PFSK-1 (cell line): Measurements from ENCODE around the gene CARNS1.

ENCODE experiments used
- FOXP2 ChIP-seq: optimal IDR thresholded peaks from 2 replicates; pipeline ENCODE3; 2011; ENCODE audit warnings: borderline replicate concordance, control low read depth, inconsistent platforms; ENCODE audit not compliant: insufficient read depth; ENCODE audit errors: extremely low read length, extremely low read depth
- POLR2AphosphoS5 ChIP-seq: IDR thresholded peaks from 2 replicates; pipeline ENCODE4 v1.6.1; 2012; ENCODE audit warnings: low read depth, mild to moderate bottlenecking, control low read depth, low read length, moderate library complexity
- SIN3A ChIP-seq: IDR thresholded peaks from 2 replicates; pipeline ENCODE4 v1.6.1; 2012; ENCODE audit warnings: mild to moderate bottlenecking, low read length, moderate library complexity, borderline replicate concordance; ENCODE audit not compliant: insufficient read depth
- TAF1 ChIP-seq: IDR thresholded peaks from 2 replicates; pipeline ENCODE4 v1.6.1; 2012; ENCODE audit warnings: low read length, control low read depth, borderline replicate concordance; ENCODE audit not compliant: insufficient read depth
- TF ChIP-seq, protein P1 (sequence below), 2 experiments: IDR thresholded peaks; 2 replicates each; pipeline versions ENCODE4 v1.6.1 to v1.8.0; 2011 to 2012; ENCODE audit warnings: low read depth in 2 of 2, low read length in 2 of 2, control low read depth in 1 of 2, inconsistent platforms in 1 of 2, mild to moderate bottlenecking in 1 of 2, moderate library complexity in 1 of 2; ENCODE audit not compliant: insufficient read depth in 1 of 2

Gene CARNS1

DNA sequence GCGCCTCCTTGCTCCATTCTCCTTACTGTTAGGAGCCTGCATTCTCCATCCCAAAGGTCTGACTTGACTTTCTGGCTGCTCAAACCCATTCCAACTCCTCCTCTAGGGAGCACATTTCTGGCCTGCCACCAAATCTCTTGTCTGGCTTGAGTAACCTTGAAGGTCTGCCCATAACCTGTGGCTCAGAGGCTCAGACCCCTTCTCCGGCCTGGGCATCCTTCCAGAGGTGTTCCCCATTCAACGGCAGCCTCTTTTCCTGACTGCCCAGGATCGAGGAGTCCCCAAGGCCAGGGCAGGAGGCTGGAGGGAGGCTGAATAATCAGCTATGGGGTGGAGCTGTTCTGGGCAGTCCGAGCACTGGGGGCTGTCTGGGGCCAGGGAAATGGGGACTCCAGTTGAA lies 21.5 kb upstream of the CARNS1 start:
- TF ChIP-seq POLR2AphosphoS5 = no peak
- TF ChIP-seq TAF1 = no peak
- no peak for TF ChIP-seq SIN3A
- TF ChIP-seq, protein P1, sequence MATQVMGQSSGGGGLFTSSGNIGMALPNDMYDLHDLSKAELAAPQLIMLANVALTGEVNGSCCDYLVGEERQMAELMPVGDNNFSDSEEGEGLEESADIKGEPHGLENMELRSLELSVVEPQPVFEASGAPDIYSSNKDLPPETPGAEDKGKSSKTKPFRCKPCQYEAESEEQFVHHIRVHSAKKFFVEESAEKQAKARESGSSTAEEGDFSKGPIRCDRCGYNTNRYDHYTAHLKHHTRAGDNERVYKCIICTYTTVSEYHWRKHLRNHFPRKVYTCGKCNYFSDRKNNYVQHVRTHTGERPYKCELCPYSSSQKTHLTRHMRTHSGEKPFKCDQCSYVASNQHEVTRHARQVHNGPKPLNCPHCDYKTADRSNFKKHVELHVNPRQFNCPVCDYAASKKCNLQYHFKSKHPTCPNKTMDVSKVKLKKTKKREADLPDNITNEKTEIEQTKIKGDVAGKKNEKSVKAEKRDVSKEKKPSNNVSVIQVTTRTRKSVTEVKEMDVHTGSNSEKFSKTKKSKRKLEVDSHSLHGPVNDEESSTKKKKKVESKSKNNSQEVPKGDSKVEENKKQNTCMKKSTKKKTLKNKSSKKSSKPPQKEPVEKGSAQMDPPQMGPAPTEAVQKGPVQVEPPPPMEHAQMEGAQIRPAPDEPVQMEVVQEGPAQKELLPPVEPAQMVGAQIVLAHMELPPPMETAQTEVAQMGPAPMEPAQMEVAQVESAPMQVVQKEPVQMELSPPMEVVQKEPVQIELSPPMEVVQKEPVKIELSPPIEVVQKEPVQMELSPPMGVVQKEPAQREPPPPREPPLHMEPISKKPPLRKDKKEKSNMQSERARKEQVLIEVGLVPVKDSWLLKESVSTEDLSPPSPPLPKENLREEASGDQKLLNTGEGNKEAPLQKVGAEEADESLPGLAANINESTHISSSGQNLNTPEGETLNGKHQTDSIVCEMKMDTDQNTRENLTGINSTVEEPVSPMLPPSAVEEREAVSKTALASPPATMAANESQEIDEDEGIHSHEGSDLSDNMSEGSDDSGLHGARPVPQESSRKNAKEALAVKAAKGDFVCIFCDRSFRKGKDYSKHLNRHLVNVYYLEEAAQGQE (IDR thresholded peaks at IDR 0.05; ENCODE audit: insufficient read depth in 1 of 2, low read depth in 2 of 2, low read length in 2 of 2) = no peak

DNA sequence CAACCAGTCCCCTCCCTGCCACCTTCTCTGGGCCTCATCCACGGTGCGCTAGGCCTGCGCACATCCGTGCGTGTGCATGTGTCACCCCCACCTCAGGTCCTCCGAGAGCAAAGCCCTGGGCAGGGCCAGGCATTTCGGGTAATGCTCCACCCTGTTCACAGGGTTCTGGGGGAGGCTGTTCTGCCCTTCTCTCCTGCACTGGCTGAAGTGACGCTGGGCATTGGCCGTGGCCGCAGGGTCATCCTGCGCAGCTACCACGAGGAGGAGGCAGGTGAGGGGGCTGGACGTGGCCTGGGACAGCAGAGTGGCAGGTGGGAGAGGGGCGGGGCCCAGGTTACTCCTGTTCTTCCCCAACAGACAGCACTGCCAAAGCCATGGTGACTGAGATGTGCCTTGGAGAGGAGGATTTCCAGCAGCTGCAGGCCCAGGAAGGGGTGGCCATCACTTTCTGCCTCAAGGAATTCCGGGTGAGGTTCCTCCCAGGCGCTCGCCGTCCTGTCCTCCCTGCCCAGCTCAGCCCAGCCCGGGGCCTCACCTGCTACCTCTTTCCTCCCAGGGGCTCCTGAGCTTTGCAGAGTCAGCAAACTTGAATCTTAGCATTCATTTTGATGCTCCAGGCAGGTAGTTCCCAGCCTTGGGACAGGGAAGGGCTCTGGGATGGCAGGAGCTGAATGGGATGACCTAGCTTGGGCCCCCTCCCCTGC lies 19.8 kb upstream of the CARNS1 start:
- no peak for TF ChIP-seq SIN3A
- TF ChIP-seq, protein P1 (IDR thresholded peaks at IDR 0.05; ENCODE audit: insufficient read depth in 1 of 2, low read depth in 2 of 2, low read length in 2 of 2) = no peak
- TF ChIP-seq POLR2AphosphoS5 = no peak

DNA sequence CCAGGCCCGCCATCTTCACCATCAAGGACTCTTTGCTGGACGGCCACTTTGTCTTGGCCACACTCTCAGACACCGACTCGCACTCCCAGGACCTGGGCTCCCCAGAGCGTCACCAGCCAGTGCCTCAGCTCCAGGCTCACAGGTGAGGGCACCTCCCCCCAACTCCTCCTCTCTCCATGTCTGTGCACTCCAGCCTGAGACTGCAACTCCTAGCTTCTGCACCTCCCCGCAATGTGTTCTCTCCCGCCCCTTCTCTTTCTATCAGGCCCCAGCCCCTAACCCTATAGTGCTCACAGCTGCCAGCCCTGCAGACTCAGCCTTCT lies 19.3 kb upstream of the CARNS1 start:
- TF ChIP-seq POLR2AphosphoS5 = no peak
- TF ChIP-seq, protein P1 (IDR thresholded peaks at IDR 0.05; ENCODE audit: insufficient read depth in 1 of 2, low read depth in 2 of 2, low read length in 2 of 2) = no peak

DNA sequence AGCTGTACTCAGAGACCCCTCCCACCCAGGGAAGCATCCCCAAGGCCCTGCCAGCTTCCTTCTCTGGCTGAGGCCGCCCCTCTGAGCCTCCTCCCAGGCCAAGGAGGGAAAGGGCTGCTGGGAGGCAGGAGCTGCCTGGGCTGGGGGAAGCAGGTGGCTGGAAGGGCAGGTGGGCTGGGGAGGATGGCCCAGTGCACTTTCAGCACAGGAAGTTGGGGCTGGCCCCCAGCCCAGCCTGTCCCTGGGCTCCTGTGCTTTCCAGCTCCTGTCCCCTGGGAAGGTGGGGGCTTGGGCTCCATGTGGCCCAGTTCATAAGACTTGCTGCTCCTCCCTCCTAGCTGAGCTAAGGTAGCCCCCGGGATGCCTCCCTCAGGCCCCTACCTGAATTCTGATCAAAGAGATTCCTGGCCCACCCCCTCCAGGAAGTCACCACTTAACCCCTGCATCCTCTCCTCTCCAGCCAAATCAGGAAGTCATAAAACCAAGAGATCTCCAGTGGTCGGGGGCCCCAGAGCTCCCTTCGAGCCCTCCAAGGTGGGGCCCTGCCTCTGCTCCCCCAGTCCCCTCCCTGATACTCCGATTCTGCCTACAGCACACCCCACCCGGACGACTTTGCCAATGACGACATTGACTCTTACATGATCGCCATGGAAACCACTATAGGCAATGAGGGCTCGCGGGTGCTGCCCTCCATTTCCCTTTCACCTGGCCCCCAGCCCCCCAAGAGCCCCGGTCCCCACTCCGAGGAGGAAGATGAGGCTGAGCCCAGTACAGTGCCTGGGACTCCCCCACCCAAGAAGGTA lies 18.7 kb upstream of the CARNS1 start:
- TF ChIP-seq TAF1 (no peak), POLR2AphosphoS5 (no peak; the same call in 1 of the 2 replicates), FOXP2 (no peak), SIN3A (no peak)

DNA sequence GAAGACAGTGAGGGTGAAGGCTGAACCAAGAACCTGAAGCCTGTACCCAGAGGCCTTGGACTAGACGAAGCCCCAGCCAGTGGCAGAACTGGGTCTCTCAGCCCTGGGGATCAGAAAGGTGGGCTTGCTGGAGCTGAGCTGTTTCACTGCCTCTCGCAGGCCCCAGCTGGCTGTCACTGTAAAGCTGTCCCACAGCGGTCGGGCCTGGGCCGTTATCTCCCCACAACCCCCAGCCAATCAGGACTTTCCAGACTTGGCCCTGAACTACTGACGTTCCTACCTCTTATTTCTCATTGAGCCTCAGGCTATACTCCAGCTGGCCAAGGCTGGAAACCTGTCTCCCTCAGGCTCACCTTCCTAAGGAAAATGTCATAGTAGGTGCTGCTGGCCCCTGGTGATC lies 17.9 kb upstream of the CARNS1 start:
- TF ChIP-seq TAF1 = no peak
- TF ChIP-seq, protein P1 (IDR thresholded peaks at IDR 0.05; ENCODE audit: insufficient read depth in 1 of 2, low read depth in 2 of 2, low read length in 2 of 2) = no peak
